Measurements from ENCODE around the gene TOR3A. TPM values are rescaled to one million over a fixed set of nuclear protein-coding genes. Genes with fewer than 3 reads are reported as not detected.
"Not testable (repeated sequence)": the region's sequence is repeated elsewhere in the genome, so short reads cannot be mapped to it uniquely, and the experiment has no call there.

TOR3A gene
- polyA plus RNA-seq (2013) = 23.7 TPM

GRCh38 chr1:179081687-179082332, at the start of gene TOR3A:
TOR3A (plus strand) TSS chr1:179082070; CDS start chr1:179082129, 59 bp downstream.
- H3K4me1 ChIP-seq (ENCODE audit: control extremely low read depth in 1 of 4, control insufficient read depth in 4 of 4, insufficient read depth in 4 of 4, low read length in 3 of 4) = peaks cover 0 to 25% (median 21%) of the 10 kb centered on the region in 4 experiments
- no peaks in the 10 kb centered on the region for H3K9me3 ChIP-seq (ENCODE audit: control extremely low read depth in 1 of 5, control insufficient read depth in 4 of 5, insufficient read depth in 2 of 5, low read depth in 1 of 5, low read length in 4 of 5)
- H3K36me3 ChIP-seq (ENCODE audit: control insufficient read depth in 4 of 4, insufficient read depth in 4 of 4, low read length in 3 of 4) = peaks cover 2 to 19% (median 10%) of the 10 kb centered on the region in 4 experiments
- DNase-seq = peak; percentile 65 to 87 (median 78)
- POLR2A ChIA-PET = no interaction called here
- H3K4me3 ChIP-seq (ENCODE audit: control insufficient read depth in 1 of 7, extremely low read depth in 1 of 7, insufficient read depth in 4 of 7, low read depth in 2 of 7, low read length in 6 of 7) = peak within 1 kb of the TSS; percentile 63 to 91 (median 86)
- H3K27me3 ChIP-seq (replicated peaks in 2 of 5; ENCODE audit: control insufficient read depth in 4 of 5, insufficient read depth in 5 of 5, low read length in 4 of 5) = no peaks in the 10 kb centered on the region
- H3K27ac ChIP-seq (ENCODE audit: insufficient read depth in 1 of 2, low read depth in 1 of 2, low read length in 2 of 2, poor library complexity in 1 of 2, severe bottlenecking in 2 of 2) = peak within 1 kb of the TSS; percentile 33 to 83
- CTCF ChIA-PET = interaction anchor here (0.9 to 1.9 kb wide), 4 partner anchors 11 to 286 kb away, joined by 3 to 4 read pairs (median 4); partner anchors contain the start of gene SOAT1
- under 1% methylated on average over 50 of the region's 51 CpGs for WGBS (ENCODE audit: insufficient coverage)

- Histone ChIP-seq H3K36me3 (ENCODE audit: control insufficient read depth in 4 of 4, insufficient read depth in 4 of 4, low read length in 3 of 4) (peaks cover 0 to 2% (median 0%) of the 10 kb centered on the region in 4 experiments), H3K27me3 (replicated peaks in 2 of 5; ENCODE audit: control insufficient read depth in 4 of 5, insufficient read depth in 5 of 5, low read length in 4 of 5) (no peaks in the 10 kb centered on the region), H3K4me3 (ENCODE audit: control insufficient read depth in 1 of 7, extremely low read depth in 1 of 7, insufficient read depth in 4 of 7, low read depth in 2 of 7, low read length in 6 of 7) (peak overlapping the region in 1 of 7 experiments; percentile 14), H3K27ac (ENCODE audit: insufficient read depth in 1 of 2, low read depth in 1 of 2, low read length in 2 of 2, poor library complexity in 1 of 2, severe bottlenecking in 2 of 2) (peak overlapping the region in 1 of 2 experiments; percentile 16), H3K9me3 (ENCODE audit: control extremely low read depth in 1 of 5, control insufficient read depth in 4 of 5, insufficient read depth in 2 of 5, low read depth in 1 of 5, low read length in 4 of 5) (no peaks in the 10 kb centered on the region), H3K4me1 (ENCODE audit: control extremely low read depth in 1 of 4, control insufficient read depth in 4 of 4, insufficient read depth in 4 of 4, low read length in 3 of 4) (peaks cover 4 to 47% (median 26%) of the 10 kb centered on the region in 4 experiments)
- ChIA-PET POLR2A (no interaction called here), CTCF (interaction anchor here (1.4 kb wide), 1 partner anchor 33 kb away, joined by 3 read pairs; no protein-coding TSS in a partner anchor)
- WGBS (ENCODE audit: insufficient coverage) = no CpG with 5 or more reads among the region's 1 CpG
- DNase-seq = peak; percentile 28 to 75 (median 66)
Measured at GRCh38 chr1:179034720-179035119, 47.1 kb upstream of the TOR3A start.

GRCh38 chr1:179036844-179037465, 44.9 kb upstream of the TOR3A start:
- DNase-seq = peak in 2 of 3 donors; percentile 64 to 75
- Histone ChIP-seq H3K4me3 (ENCODE audit: control insufficient read depth in 1 of 7, extremely low read depth in 1 of 7, insufficient read depth in 4 of 7, low read depth in 2 of 7, low read length in 6 of 7) (no peak overlapping the region), H3K27ac (ENCODE audit: insufficient read depth in 1 of 2, low read depth in 1 of 2, low read length in 2 of 2, poor library complexity in 1 of 2, severe bottlenecking in 2 of 2) (no peak overlapping the region), H3K36me3 (ENCODE audit: control insufficient read depth in 4 of 4, insufficient read depth in 4 of 4, low read length in 3 of 4) (peaks cover 0 to 3% (median under 1%) of the 10 kb centered on the region in 4 experiments), H3K9me3 (ENCODE audit: control extremely low read depth in 1 of 5, control insufficient read depth in 4 of 5, insufficient read depth in 2 of 5, low read depth in 1 of 5, low read length in 4 of 5) (peaks cover 0 to 1% (median 0%) of the 10 kb centered on the region in 5 experiments), H3K4me1 (ENCODE audit: control extremely low read depth in 1 of 4, control insufficient read depth in 4 of 4, insufficient read depth in 4 of 4, low read length in 3 of 4) (peaks cover 4 to 45% (median 13%) of the 10 kb centered on the region in 4 experiments), H3K27me3 (replicated peaks in 2 of 5; ENCODE audit: control insufficient read depth in 4 of 5, insufficient read depth in 5 of 5, low read length in 4 of 5) (no peaks in the 10 kb centered on the region)
- ChIA-PET POLR2A (interaction anchor here (0.6 kb wide), 1 partner anchor 11 kb away, joined by 3 read pairs; no protein-coding TSS in a partner anchor), CTCF (interaction anchor here (1.5 to 1.9 kb wide), 3 partner anchors 8 to 34 kb away, joined by 3 to 6 read pairs (median 4); no protein-coding TSS in a partner anchor)
- no CpG with 5 or more reads among the region's 2 CpGs for whole genome bisulfite sequencing (ENCODE audit: insufficient coverage)

- H3K4me3 ChIP-seq (ENCODE audit: control insufficient read depth in 1 of 7, extremely low read depth in 1 of 7, insufficient read depth in 4 of 7, low read depth in 2 of 7, low read length in 6 of 7) = peak overlapping the region in 1 of 7 experiments; percentile 9
- no peak overlapping the region for H3K27ac ChIP-seq (ENCODE audit: insufficient read depth in 1 of 2, low read depth in 1 of 2, low read length in 2 of 2, poor library complexity in 1 of 2, severe bottlenecking in 2 of 2)
- POLR2A ChIA-PET = interaction anchor here (1.1 kb wide), 1 partner anchor 10 kb away, joined by 3 read pairs; no protein-coding TSS in a partner anchor
- WGBS (ENCODE audit: insufficient coverage) = no CpG with 5 or more reads among the region's 1 CpG
- no peak for DNase-seq
- CTCF ChIA-PET = interaction anchor here (1.5 kb wide), 1 partner anchor 10 kb away, joined by 6 read pairs; no protein-coding TSS in a partner anchor
- peaks cover 3 to 11% (median 8%) of the 10 kb centered on the region in 4 experiments for H3K36me3 ChIP-seq (ENCODE audit: control insufficient read depth in 4 of 4, insufficient read depth in 4 of 4, low read length in 3 of 4)
- H3K9me3 ChIP-seq (ENCODE audit: control extremely low read depth in 1 of 5, control insufficient read depth in 4 of 5, insufficient read depth in 2 of 5, low read depth in 1 of 5, low read length in 4 of 5) = peaks cover 0 to 8% (median 0%) of the 10 kb centered on the region in 5 experiments
- H3K27me3 ChIP-seq (replicated peaks in 2 of 5; ENCODE audit: control insufficient read depth in 4 of 5, insufficient read depth in 5 of 5, low read length in 4 of 5) = no peaks in the 10 kb centered on the region
- peaks cover 4 to 40% (median 13%) of the 10 kb centered on the region in 4 experiments for H3K4me1 ChIP-seq (ENCODE audit: control extremely low read depth in 1 of 4, control insufficient read depth in 4 of 4, insufficient read depth in 4 of 4, low read length in 3 of 4)
Measured at GRCh38 chr1:179038528-179039281, 43.2 kb upstream of the TOR3A start.

GRCh38 chr1:179039502-179040174, 42.2 kb upstream of the TOR3A start:
- DNase-seq; H3K9me3 ChIP-seq (ENCODE audit: control extremely low read depth in 1 of 5, control insufficient read depth in 4 of 5, insufficient read depth in 2 of 5, low read depth in 1 of 5, low read length in 4 of 5); POLR2A ChIA-PET; CTCF ChIA-PET; H3K27ac ChIP-seq (ENCODE audit: insufficient read depth in 1 of 2, low read depth in 1 of 2, low read length in 2 of 2, poor library complexity in 1 of 2, severe bottlenecking in 2 of 2); H3K4me3 ChIP-seq (ENCODE audit: control insufficient read depth in 1 of 7, extremely low read depth in 1 of 7, insufficient read depth in 4 of 7, low read depth in 2 of 7, low read length in 6 of 7); H3K27me3 ChIP-seq (replicated peaks in 2 of 5; ENCODE audit: control insufficient read depth in 4 of 5, insufficient read depth in 5 of 5, low read length in 4 of 5): not testable (repeated sequence)
- 100% methylated on average over 2 of the region's 9 CpGs for WGBS (ENCODE audit: insufficient coverage)
- peaks cover under 1 to 32% (median 6%) of the 10 kb centered on the region in 4 experiments for H3K4me1 ChIP-seq (ENCODE audit: control extremely low read depth in 1 of 4, control insufficient read depth in 4 of 4, insufficient read depth in 4 of 4, low read length in 3 of 4)
- H3K36me3 ChIP-seq (ENCODE audit: control insufficient read depth in 4 of 4, insufficient read depth in 4 of 4, low read length in 3 of 4) = peaks cover 7 to 17% (median 12%) of the 10 kb centered on the region in 4 experiments

- H3K27me3 ChIP-seq (replicated peaks in 2 of 5; ENCODE audit: control insufficient read depth in 4 of 5, insufficient read depth in 5 of 5, low read length in 4 of 5); H3K9me3 ChIP-seq (ENCODE audit: control extremely low read depth in 1 of 5, control insufficient read depth in 4 of 5, insufficient read depth in 2 of 5, low read depth in 1 of 5, low read length in 4 of 5); H3K4me3 ChIP-seq (ENCODE audit: control insufficient read depth in 1 of 7, extremely low read depth in 1 of 7, insufficient read depth in 4 of 7, low read depth in 2 of 7, low read length in 6 of 7); DNase-seq; H3K27ac ChIP-seq (ENCODE audit: insufficient read depth in 1 of 2, low read depth in 1 of 2, low read length in 2 of 2, poor library complexity in 1 of 2, severe bottlenecking in 2 of 2); CTCF ChIA-PET; POLR2A ChIA-PET: not testable (repeated sequence)
- WGBS (ENCODE audit: insufficient coverage) = 98% methylated on average over 10 of the region's 27 CpGs
- Histone ChIP-seq H3K4me1 (ENCODE audit: control extremely low read depth in 1 of 4, control insufficient read depth in 4 of 4, insufficient read depth in 4 of 4, low read length in 3 of 4) (peaks cover 0 to 26% (median 2%) of the 10 kb centered on the region in 4 experiments), H3K36me3 (ENCODE audit: control insufficient read depth in 4 of 4, insufficient read depth in 4 of 4, low read length in 3 of 4) (peaks cover 7 to 17% (median 12%) of the 10 kb centered on the region in 4 experiments)
Measured at GRCh38 chr1:179040175-179040551, 41.7 kb upstream of the TOR3A start.

Data from common myeloid progenitor, CD34-positive (primary cell).